Anterior cingulate cortex (tissue), 58 donors: Measurements from ENCODE around the gene QRSL1.
A peak's percentile ranks its signal among the peaks of the same experiment; 100 is the strongest.
"Not testable (repeated sequence)": the region's sequence is repeated elsewhere in the genome, so short reads cannot be mapped to it uniquely, and the experiment has no call there.

Experiments used
- DNase-seq, 58 donors: peaks; one replicate each; lab custom pipeline; 2025; lab: John Stamatoyannopoulos, UW

QRSL1 gene

DNA sequence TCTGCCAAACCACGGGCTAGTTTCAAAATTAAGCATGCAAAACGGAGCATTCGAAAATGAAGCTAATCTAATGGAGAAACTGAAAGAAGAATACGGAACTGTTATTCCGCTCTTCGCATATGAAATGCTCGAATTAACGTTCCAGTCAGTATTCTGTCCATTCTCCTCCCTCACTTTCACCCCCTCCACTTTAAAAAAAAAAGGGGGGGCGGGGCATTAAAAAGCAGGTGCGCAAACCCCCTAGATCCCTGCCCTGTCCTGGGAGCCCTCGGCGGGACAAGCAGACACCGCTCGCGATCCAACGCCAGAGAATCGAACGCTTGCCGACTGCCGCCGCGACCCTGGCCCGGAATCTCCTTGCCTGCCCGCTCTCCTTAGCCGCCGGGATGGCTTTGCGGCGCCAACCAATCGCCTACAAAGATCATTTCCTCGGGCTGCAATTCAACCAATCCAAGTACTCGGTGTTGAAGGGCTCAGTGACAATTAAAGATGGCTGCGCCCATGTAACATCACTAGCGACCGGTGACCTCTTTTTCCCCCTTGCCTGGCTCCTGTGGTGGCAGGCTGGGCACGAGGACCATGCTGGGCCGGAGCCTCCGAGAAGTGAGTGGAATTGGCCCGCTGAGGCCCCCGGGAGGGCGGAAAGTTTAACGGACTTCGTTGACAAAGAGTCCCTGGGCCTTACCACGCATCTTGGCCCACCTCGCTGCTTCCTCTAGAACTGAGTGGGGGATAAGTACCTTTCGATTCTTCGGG is at the start of gene QRSL1, which contains the start of gene RTN4IP1:
Gene QRSL1 (plus strand): TSS at position 476 of the 756 bp plus-strand sequence. CDS start 104 bp downstream, at position 580.
Gene RTN4IP1 (minus strand): TSS at position 396 of the 756 bp plus-strand sequence. CDS start 477 bp downstream, outside the sequence.
- DNase-seq, result peak in 57 of 58 donors; percentile 40 to 93 (median 81)

GRCh38 chr6:106581468-106581867 is 47.9 kb upstream of the QRSL1 start:
- no peak for DNase-seq

- DNase-seq, result no peak
These were observed 42.5 kb upstream of the QRSL1 start for GRCh38 chr6:106586815-106587415.

DNA sequence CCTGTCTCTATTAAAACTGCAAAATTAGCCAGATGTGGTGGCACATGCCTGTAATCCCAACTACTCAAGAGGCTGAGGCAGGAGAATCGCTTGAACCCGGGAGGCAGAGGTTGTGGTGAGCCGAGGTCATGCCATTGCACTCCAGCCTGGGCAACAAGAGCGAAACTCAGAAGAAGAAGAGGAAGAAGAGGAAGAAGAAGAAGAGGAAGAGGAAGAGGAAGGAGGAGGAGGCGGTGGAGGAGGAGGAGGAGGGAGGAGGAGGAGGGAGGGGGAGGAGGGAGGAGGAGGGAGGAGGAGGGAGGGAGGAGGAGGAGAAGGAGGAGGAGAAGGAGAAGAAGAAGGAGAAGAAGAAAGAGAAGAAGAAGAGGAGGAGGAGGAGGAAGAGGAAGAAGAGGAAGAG is 40.4 kb upstream of the QRSL1 start:
- DNase-seq, result not testable (repeated sequence)

DNA sequence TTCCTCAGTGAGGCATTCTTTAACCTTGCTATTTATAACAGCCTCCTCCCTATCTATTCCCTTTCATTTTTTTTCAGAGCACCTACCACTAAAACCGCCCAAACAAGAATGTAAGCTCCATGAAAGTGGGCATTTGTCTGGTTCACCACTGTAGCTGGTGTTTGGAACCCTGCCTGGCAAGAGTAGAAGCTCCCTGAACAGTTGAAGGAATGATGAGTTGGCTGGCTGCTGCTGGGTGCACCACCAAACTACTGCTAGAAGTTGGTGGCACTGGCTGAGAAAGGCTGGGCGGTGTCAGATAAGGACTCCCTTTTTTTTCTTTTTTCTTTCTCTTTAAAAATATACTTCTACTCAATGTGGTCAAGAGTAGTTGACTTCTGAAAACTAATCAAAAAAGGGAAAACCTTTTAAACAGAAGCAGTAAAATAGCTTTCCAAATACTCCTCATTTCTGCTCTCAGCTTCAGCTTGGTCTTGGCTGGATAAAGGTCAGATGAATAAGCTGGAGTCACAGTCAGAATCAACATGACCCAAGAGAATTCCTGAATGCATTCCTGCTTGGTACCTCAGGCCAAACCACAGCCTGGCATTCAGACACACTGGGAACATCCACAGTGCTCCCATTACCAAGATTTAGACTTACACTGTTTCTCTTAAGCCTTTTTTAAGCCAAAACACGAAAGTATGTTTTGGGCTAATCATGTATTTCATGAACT is 38.1 kb upstream of the QRSL1 start:
- DNase-seq, result no peak

DNA sequence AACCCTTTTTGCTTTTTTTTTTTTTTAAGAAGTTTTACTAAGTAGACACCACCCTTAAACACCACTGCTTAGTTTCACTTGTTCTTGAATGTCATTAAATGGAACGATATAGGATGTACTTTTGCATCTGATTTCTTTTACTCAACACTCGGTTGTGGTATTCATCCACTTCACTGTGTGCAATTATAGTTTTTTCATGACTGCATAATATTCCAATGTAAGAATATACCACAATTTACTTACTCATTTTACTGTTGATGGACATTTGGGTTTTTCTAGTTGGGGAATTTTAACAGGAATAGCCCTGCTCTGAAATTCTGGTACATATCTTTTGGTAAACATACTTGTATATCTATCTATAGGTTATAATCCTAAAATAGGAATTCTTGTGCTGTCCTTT is 29.9 kb upstream of the QRSL1 start:
- DNase-seq, result no peak

DNA sequence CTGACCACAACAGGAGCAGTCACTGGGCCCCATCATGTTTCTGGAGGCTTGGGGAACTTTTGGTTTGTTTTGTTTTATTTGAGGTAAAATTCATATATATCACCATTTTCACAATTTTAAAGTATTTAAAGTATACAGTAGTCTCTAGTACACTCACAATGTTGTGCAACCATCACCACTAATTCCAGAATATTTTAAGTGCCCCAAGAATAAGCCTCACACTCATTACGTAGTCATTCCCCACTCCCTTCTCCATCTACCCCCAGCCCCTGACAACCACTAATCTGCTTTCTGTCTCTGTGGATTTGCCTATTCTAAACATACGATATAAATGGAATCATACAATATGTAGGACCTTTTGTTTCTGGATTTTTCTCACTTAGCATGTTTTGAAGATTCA is 29.0 kb upstream of the QRSL1 start:
- no peak for DNase-seq

DNA sequence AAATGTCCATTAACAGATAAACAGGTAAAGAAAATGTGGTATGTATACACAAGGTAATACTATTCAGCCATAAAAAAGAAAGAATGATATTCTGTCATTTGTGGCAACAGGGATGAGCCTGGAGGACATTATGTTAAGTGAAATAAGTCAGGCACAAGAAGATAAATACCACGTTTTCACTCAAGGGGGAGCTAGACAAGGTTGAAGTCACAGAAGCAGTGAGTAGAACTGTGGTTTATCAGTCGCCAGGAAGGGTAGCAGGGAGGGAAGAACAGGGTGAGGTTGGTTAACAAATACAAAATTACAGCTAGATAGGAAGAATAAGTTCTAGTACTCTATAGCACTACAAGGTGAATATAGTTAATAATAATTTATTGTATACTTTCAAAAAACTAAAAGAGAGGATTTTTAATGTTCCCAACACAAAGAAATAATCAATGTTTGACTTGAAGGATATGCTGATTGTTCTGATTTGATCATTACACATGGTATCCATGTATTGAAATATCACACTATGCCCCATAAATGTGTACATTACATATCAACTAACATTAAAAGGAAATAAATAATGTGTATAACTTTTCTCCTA is 21.2 kb upstream of the QRSL1 start:
- no peak for DNase-seq

DNA sequence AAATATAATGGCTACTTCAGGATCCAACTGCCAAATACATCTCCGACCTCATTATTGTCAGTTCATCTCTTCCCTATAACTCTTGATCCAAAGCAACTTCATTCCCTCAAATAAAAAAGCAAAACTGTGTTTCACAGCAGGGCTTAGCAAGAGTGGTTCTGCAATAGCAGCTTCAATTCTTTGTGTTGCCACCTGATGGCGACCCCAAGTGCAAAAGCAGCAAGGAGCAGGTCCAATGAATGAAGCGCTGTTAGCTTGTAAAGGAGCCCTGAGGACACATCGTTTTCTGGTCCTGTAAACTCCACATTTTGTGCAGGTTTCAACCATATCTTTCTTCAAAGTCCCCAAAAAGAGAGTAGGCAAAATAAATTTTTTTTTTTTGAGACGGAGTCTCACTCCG is 19.7 kb upstream of the QRSL1 start:
- DNase-seq, result no peak

GRCh38 chr6:106611030-106611429 is 18.3 kb upstream of the QRSL1 start:
- no peak for DNase-seq

DNA sequence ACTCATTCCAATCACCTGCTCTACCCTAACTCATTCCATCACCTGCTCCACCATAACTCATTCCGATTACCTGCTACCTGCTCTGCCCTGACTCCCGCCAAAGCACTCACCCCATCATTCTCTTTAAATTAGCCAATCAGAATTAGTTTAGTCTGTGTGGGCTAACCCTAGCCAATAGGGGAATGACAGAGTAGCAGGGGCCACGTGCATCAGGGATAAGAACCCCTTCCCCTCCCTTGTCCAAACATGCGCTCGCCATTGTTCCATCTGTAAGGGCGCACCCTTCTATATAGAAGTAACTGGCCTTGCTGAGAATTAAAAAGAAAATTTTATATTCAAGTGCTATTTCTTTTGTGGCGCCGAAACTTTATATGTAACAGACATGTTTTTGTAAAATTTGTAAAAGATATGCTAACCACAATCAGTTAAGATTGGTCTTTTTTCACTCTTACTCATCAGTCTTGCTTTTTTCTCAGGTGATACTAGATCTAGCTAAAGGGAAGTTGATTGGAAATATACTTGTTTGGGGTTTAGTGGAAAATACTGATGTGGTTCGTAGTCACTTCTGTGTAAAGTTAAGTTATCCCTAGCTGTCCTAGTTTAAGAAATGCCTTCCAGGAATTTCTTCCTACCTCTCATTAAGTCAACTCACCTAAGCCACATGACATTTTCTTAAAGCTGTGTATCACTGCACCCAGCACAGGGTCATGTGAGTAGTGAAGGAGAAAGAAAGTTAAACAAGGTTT is 16.5 kb upstream of the QRSL1 start:
- DNase-seq, result no peak

DNA sequence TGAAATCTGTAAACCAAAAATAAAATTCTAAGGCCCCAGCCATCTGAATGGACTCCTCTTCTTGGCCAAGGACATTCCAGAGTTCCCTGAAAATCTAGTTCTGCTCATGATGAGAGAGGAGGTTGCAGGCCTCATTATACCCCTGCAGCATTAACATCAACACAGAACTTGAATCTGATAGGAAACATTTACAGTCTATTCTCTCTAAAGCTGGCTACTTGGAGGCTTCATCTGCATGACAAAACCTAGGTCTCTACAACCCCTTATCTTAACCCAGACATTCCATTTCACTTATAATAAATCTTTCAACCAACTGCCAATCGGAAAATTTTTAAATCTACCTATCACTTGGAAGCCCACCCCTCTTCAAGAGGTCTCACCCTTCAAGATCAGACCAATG is 15.8 kb upstream of the QRSL1 start:
- DNase-seq, result no peak

- DNase-seq, result no peak
These were observed 15.2 kb upstream of the QRSL1 start for GRCh38 chr6:106614166-106614565.

- DNase-seq, result no peak
These were observed 14.7 kb upstream of the QRSL1 start for GRCh38 chr6:106614592-106615257.

DNA sequence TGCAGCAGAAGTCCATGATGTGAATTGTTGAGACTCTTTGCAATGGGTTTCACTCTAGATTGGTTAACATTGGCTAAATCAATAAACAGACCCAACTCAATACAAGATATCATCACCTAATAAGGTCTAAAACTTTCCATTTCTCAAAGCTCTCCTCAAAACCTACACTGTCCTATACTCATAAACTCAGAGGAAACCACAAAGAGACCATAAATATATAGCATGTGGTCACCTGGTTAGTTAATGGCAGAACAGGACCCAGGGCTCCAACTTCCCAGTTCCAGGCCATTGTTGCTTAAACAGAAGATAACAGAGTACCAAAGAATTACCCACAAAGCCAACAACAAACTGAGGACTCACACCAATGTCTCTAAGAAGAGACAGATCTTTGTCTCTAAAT is 12.1 kb upstream of the QRSL1 start:
- no peak for DNase-seq

DNA sequence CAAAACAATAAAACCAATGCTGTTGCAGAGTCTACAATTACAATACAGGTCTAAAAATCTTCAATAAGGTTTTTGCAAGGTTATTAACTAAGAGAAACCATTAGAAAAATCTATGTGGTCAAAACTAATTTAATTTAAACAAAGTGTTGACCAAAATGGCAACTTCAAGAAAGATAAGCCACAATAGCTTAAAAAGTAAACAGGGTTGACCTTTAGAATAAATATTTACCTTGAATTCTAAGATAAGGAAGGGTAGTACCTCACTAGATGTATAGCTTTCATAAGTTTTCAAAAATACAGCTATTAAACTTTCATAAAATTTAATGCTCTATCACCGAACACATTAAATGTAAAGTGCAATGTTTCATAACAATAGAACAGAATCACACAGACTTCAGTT is 11.5 kb upstream of the QRSL1 start:
- DNase-seq, result no peak

- no peak for DNase-seq
These were observed 11.1 kb upstream of the QRSL1 start for GRCh38 chr6:106618324-106618723.

DNA sequence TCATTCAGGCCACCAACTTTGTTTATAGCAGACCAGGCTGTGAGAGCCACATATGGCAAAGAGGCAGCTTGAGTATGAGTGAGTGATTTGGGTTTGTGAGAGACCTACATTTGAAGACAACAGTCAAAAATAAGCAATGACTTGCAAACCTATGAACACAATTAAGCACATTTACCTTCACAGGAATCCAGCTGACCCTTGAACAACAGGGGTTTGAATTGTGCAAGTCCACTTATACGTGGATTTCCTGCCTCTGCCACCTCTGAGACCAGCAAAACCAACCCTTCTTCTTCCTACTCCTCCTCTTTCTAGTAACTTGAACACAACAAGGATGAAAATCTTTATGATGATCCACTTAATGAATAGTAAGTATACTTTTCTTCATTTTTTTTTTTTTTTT is 10.2 kb upstream of the QRSL1 start:
- DNase-seq, result no peak

GRCh38 chr6:106620931-106621672 is 8.3 kb upstream of the QRSL1 start:
- no peak for DNase-seq
